Stimulated activated CD4-positive, alpha-beta T cell treated with anti-CD3 and anti-CD28 coated beads, Interleukin-4, amount 100 ng/mL, for 4 hours (primary cell): ENCODE data around the gene CACNA2D2.
A peak's percentile ranks its signal among the peaks of the same experiment; 100 is the strongest.

Source experiments
- DNase-seq, 2 experiments: peaks; one replicate each; pipeline ENCODE4 v3.0.0-alpha.2; 2020

The CACNA2D2 gene

GRCh38 chr3:50422153-50422552, 81.3 kb downstream of the CACNA2D2 start:
- no peak for DNase-seq

GRCh38 chr3:50419595-50420370, 83.7 kb downstream of the CACNA2D2 start:
- no peak for DNase-seq

DNA sequence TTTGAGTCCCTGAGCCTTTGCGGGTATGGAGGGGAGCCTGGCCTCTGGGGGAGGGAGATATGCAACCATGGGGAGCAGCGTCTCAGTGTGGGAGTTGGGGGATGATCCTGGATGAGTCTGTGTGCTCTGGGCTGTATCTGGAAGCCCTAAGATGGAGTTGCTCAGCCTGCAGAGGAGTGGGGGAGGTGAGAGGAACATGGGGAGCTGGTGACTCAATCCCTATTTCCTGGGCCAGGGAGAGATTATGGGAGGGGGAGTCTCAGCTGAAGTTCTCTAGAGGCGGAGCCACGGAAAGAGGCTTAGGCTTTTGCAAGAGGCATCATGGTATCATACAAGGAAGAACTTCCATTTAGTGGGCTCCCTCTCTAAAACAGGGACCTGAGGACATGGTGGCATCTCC, 84.6 kb downstream of the CACNA2D2 start:
- DNase-seq, result no peak

DNA sequence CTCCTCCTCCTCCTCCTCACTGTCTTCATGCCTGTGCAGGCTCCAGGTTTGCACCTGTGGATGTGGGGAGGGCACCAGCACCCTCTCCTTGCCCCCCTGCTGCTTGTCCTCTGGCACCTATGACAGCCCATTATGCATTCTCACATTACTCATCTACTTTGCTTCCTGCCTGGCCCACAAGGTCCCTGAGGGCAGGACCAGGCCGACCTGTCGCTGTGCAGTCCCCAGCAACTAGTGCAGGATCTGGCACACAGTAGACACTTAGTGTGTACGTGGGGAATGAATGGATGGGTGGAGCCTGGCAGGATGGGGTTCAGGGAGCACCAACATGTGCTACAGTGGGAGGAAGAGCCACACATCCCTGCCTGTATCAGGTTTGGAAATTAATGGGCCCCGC, 85.8 kb downstream of the CACNA2D2 start:
- DNase-seq, result no peak

DNA sequence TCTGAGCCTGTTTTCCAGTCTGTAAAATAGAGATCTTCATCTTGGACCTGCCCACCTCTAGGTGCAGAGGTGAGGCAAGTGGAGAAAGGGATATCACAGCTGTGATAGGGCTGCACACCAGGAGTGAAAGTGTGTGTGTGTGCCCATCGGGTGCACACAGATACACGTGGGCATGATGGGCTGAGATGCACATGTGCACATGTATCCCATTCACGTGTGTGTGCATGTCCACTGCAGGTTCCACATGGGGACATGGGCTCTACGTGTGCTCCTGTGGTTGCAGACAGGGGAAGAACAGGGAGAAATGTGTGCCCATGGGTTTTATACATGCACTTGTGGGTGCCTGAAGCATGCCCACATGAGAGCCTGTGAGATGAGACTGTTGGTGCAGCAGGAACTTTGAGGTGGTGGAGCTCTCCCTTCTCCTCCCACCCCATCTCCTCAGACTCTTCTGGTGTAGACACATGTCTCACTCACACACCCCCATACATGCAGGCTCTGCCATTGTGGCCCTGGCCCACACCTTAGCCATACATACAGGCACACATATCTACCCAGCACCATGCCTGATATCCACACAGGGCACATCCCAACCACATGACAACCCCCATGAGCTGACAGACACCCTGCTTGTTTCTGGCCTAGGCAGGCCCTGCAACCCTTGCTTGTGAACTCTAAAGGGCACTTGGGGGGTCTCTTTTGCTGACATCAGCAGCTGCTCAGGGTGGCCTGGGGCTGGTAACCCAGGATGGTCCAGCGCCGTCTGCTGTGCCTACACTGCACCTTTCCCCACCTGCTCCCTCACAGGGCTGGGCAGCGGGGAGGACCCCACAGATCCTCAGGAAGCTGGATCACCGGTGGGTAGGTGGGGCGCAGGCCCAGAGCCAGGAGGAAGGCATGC, 86.4 kb downstream of the CACNA2D2 start:
- DNase-seq, result no peak

GRCh38 chr3:50415816-50416215, 87.6 kb downstream of the CACNA2D2 start:
- no peak for DNase-seq

GRCh38 chr3:50415061-50415460, 88.4 kb downstream of the CACNA2D2 start:
- no peak for DNase-seq

DNA sequence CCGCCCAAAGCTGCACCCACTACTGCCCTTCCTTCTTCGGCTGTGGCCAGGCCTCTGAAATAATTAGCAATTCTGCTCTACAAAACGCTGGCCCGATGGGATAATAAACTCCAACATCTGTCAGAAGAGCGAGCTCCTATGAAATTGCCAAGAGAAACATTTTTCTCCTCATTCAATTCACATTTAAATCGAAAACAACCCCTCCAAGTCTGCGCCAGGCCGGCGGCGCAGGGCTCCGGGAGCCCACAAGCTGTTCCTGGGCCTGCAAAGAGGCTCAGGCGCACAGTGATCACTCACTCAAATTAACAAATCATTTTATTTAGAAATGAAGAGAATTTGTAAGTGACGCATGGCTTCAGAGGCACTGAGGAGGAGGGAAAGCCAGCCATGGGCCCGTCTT, 88.8 kb downstream of the CACNA2D2 start:
- no peak for DNase-seq

DNA sequence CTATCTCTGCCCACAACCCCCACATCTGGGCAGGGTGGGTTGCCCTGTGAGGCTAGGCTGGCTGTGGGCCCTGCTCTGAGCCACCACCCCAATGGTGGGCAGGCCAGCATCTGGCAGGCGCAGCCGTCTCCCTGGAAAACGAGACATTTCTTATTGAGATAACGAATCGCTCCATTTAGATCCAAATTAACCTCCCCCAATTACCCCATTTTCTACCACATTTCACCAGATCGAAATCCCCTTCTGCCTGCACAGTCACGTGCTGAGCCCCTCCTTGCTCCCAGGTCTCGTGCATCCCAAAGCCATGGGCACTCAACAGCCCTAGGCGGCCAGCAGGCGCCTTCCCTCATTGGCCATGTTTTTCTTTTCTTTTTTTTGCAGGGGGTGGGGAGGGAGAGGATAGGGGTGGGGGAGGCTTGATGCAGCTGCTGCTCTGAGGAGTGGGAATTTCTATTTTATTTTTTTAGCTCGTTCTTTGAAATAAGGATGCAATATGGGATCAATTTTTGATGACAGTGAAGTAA, 91.1 kb downstream of the CACNA2D2 start:
- DNase-seq, result no peak

DNA sequence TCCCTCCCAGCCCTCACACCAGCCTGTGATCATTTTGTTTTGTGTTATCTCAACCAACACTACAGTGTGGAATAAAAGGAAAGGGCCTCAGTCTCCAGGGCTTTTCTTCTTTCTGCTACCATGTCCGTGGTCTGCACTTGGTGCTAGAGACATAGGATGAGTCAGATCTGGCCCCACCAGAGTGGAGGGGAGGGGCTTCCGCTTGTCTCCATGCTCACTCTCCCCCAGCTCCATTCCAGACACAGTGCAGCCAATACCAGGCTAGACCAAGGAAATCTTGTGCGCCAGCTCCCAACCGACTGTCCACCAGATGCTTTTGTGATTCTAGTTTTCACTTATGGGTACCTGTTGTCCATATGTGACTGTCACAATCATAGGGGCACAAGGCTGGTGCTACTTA, 92.2 kb downstream of the CACNA2D2 start:
- DNase-seq, result no peak

DNA sequence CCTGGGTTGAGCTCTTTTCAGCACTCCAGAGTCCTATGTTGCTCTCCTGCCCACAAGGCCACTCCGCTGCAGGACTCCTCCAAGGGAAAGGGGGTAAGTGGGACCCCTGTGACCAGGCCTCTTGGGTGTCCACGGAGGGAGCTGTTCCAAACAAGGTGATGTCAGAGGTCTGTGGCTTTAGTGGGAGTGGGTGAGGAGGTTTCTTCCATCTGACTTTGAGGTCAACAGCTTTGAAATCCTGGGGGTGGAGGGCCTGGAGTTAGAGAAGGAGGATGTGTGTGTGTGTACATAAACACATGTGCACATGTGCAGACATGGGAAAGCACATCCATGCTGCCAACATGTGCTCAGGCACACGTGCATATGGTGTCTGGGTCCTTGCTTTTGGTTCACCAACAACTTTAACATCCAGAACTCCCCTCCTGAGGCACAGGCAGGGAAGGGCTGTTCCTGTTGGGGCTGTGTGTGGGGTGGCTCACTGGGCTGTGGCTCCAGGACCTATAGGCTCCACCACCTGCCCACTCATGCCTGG, 92.8 kb downstream of the CACNA2D2 start:
- DNase-seq, result no peak

DNA sequence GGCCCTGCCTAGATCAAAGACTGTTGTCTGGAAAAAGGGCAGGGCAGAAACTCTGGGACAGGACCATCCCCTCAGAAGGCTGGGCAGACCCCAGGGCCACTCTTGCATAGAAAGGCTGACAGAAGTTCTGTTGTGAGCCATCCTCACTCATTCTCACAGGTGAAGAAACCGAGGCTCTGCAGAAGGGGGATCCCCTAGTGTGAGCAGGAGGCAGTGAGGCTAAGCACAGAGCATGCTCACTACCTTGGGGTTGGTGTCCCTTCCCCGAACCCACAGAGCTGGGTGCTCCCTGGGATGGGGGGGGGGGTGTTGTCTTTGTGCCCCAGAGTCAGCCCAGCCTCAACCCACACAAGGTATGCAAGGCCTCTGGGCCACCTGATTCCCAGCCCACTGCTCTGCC, 93.2 kb downstream of the CACNA2D2 start:
- DNase-seq, result no peak

DNA sequence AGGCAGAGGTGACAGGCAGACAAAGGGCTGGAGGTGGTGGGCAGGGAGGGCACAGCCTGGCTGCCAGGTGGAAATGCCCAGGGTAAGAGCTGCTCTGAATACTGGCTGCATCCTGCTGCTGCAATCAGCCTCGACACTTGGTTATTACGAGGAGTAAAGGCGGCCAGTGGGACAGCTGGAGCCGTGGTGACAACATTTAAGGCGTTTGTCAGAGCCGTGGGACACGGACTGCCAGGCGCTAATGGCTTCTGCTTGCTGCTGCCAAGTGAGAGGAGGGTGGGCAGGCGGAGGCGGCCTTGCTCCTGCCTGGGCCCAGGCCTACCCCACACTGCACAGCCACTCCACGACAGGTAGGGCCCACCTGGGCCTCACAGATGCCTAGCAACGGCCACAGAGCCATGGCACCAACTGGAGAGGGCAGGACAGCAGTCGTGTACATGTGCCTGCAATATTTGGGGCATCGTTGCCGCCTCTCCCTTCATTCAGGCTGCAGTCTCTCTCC, 94.9 kb downstream of the CACNA2D2 start:
- no peak for DNase-seq

- DNase-seq, result no peak
Measured at GRCh38 chr3:50406487-50406886, 96.9 kb downstream of the CACNA2D2 start.

DNA sequence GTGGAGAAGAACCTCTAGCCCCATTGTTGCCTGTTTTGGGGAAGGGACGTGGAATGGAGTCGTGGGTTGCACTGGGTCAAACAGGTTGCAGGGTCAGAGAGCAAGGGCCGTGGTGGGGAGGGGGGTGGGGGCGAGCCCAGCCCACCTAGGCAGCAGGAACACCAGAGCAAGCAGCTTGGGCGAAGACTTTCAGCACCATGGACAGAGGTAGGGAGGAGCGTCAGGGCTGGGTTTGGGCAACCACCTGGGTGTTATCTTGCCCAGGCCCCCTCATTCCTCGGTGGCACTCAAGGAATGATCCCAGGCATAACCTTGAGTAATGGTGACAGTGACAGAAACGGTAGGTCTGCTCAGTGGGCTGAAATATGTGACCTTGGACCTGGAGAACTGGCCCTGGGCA, 98.2 kb downstream of the CACNA2D2 start:
- DNase-seq, result peak in 1 of 2 experiments; percentile 1

DNA sequence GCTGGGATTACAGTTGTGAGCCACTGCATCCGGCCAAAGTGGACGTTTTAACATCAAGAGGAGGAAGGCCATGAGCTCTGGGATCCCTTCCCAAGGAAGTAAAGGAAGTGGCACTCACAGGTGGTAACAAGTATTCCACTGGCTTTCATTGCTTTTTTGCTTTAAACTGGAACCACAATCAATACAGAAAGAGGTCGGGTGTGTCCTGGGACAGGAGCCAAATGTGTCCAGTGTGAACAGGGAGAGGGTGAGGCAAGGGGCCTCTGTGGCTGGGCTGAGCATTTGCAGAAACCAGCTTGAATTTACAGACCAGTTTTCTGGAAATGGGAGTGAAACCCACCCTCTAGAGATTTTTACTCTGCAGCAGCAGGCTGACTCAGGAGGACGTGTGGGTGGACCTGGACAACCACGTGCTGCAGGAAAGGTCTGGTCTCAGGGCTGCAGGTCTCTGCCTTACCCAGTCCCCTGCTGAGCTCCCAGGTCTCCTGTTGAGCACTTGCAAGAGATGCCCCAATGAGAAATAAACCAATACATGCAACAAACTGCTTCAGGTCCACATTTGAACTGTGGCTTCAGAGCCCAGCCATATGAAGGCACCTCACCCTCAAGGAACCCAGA, 101.3 kb downstream of the CACNA2D2 start:
- DNase-seq, result no peak

GRCh38 chr3:50396502-50396901, 106.9 kb downstream of the CACNA2D2 start:
- DNase-seq, result no peak

GRCh38 chr3:50395070-50395860, 108.2 kb downstream of the CACNA2D2 start:
- no peak for DNase-seq

GRCh38 chr3:50393061-50393460, 110.4 kb downstream of the CACNA2D2 start:
- DNase-seq, result no peak

DNA sequence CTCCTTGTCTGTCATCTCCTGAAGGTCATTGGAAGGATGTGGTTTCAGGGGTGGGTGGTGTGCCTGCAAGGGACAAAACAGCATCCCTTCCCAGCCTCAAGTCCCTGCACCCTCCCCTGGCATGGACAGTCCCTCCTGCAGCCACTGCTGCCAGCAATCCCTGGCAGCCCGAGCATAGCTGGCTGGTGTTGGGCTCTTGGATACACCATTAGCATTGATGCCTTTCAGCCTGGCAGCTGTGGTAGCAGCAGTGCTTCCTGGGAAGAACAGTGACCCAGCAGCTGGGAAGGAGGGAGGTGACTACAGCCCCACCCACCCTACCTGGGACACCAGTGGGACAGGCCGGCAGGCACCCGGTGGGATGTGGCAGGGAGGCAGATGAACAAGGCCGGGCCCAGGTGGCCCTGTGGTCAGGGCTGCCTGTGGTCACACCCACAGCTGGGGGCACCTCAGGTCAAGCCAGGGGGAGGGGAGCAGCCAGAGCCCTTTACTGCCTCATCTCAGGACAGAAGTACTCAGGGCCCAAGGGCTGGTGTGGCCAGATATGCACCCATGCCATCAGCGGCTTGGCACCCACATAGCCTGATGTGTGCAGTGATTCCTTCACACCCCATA, 111.2 kb downstream of the CACNA2D2 start:
- DNase-seq, result no peak

DNA sequence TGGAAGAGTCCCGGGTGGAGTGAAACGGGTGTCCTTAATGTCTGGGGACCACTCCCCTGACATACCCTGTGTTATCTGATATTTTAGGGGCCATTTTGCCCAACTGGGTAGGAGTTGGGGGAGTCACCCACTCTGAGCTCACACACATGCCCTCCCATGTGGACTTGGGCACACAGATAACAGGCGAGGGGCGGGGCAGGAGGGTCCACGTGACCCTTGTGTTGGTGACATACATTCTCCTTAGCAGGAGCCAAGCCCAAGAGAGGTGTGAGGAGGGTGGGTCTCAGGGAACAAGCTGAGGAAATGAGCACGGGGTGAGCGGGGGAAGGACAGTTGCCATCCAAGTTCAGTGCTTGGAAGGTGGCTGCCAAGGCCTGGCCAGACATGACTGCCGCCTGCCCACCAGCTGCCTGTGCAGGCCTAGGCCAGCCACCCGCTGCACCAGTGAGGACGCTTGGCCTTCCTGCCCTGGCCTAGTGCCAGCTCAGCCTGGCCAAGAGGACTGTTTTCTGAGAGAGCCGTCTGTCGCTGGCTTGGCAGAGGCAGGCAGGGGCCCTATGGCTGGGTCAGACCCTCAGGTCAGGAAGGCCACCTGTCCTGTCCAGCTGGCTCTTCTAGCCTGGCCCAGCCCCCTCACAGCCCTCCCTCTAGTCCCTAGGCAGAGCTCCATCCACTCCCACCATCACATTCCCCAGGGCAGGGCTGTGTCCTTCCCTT, 112.8 kb downstream of the CACNA2D2 start:
- no peak for DNase-seq
